SJSA1 (cell line): ENCODE data around the gene HSPA14. TPM values are rescaled to one million over a fixed set of nuclear protein-coding genes. Genes with fewer than 3 reads are reported as not detected.
A peak's percentile ranks its signal among the peaks of the same experiment; 100 is the strongest.
"Not testable (repeated sequence)": the region's sequence is repeated elsewhere in the genome, so short reads cannot be mapped to it uniquely, and the experiment has no call there.

Source experiments
- DNase-seq, 2 experiments: peaks; one replicate each; pipeline ENCODE4 v3.0.0-alpha.2; 2015 to 2020; ENCODE audit warnings: low spot score in 2 of 2, low read depth in 1 of 2
- H3K27ac ChIP-seq: fragments of 250-450 bp; sonication (Bioruptor Pico); 2 replicates; pipeline ENCODE4 v1.5.1; 2020; ENCODE audit warnings: mild to moderate bottlenecking, moderate library complexity
- H3K27me3 ChIP-seq: fragments of 250-450 bp; sonication (Bioruptor Pico); replicated peaks from 2 replicates; pipeline ENCODE4 v1.5.1; 2020; ENCODE audit warnings: mild to moderate bottlenecking, moderate library complexity
- H3K36me3 ChIP-seq: fragments of 250-450 bp; sonication (Bioruptor Pico); 2 replicates; pipeline ENCODE4 v1.5.1; 2020; ENCODE audit warnings: mild to moderate bottlenecking
- H3K4me1 ChIP-seq: fragments of 250-450 bp; sonication (Bioruptor Pico); replicated peaks from 2 replicates; pipeline ENCODE4 v1.6.1; 2021; ENCODE audit warnings: mild to moderate bottlenecking
- H3K4me3 ChIP-seq: fragments of 250-450 bp; sonication (Bioruptor Pico); 2 replicates; pipeline ENCODE4 v1.5.1; 2020; ENCODE audit warnings: mild to moderate bottlenecking
- H3K9me3 ChIP-seq: fragments of 250-450 bp; sonication (Bioruptor Pico); replicated peaks from 2 replicates; pipeline ENCODE4 v1.5.1; 2020; ENCODE audit warnings: mild to moderate bottlenecking
- total RNA-seq: library from RNA; depleted of rRNA; stranded (reverse); fragments of >200 nt; shearing (Covaris generic); gene quantifications from 2 replicates; pipeline ENCODE4 v1.2.3, GENCODE V29; 2014; rRNA removed

The HSPA14 gene, protein sequence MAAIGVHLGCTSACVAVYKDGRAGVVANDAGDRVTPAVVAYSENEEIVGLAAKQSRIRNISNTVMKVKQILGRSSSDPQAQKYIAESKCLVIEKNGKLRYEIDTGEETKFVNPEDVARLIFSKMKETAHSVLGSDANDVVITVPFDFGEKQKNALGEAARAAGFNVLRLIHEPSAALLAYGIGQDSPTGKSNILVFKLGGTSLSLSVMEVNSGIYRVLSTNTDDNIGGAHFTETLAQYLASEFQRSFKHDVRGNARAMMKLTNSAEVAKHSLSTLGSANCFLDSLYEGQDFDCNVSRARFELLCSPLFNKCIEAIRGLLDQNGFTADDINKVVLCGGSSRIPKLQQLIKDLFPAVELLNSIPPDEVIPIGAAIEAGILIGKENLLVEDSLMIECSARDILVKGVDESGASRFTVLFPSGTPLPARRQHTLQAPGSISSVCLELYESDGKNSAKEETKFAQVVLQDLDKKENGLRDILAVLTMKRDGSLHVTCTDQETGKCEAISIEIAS
- total RNA-seq = 36.5 and 40.4 TPM in 2 replicates

- Histone ChIP-seq H3K4me3 (peak within 1 kb of the TSS; percentile 93), H3K27ac (peak within 1 kb of the TSS; percentile 93), H3K36me3 (peaks cover 40% of the 10 kb centered on the region), H3K27me3 (no peaks in the 10 kb centered on the region), H3K9me3 (no peaks in the 10 kb centered on the region), H3K4me1 (peaks cover 10% of the 10 kb centered on the region)
- DNase-seq = peak; percentile 98 to 100
Measured at GRCh38 chr10:14837757-14838581, at the start of gene HSPA14, which contains the start of the genes CDNF and MSANTD7. Gene HSPA14, plus strand, starts transcription at chr10:14838306. Its CDS starts 97 bp downstream, at chr10:14838403. Gene CDNF, minus strand, starts transcription at chr10:14838037. Its CDS starts 91 bp downstream, at chr10:14837946. Gene MSANTD7, plus strand, starts transcription at chr10:14838306. Its CDS starts 3,979 bp downstream, at chr10:14842285.

DNA sequence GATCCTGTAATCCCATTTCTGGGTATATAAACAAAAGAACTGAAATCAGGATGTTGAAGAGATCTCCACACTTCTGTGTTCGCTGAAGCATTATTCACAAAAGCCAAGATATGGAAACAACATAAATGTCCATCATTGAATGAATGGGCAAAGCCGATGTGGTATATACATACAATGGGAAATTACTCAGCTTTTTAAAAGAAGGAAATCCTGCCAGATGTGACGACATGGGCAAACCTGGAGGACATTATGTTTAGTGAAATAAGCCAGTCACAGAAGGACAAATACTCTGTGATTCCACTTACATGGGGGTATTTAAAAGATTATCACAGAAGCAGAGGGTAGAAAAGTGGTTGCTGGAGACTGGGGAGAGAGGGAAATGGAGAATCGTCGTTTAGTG, 39.5 kb upstream of the HSPA14 start:
- H3K27me3 ChIP-seq = no peaks in the 10 kb centered on the region; the same call in 1 of the 2 replicates
- DNase-seq = no peak
- H3K36me3 ChIP-seq = no peaks in the 10 kb centered on the region
- H3K4me3 ChIP-seq = no peak overlapping the region
- H3K4me1 ChIP-seq = no peaks in the 10 kb centered on the region
- no peaks in the 10 kb centered on the region for H3K9me3 ChIP-seq
- no peak overlapping the region for H3K27ac ChIP-seq

DNA sequence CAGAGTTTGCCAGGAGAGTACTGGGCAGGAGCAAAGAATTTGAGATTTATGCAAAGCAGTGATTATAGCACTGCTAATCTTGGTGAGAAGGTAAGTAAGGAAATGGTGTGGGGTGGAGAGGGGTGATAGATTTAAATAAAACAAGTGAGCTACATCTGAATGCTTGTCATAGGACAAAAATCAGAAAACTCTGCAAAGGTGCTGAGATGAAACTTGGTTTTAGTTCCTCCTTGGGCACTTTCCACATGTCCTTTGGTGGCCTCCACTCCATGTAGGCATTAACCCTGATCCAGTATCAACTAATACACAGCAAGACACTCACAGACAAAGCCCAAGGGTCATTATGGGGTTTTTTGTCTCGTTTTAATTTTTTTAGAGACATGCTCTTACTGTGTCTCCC, 37.7 kb upstream of the HSPA14 start:
- H3K9me3 ChIP-seq = no peaks in the 10 kb centered on the region
- no peak overlapping the region for H3K4me3 ChIP-seq
- H3K27me3 ChIP-seq = no peaks in the 10 kb centered on the region; the same call in 1 of the 2 replicates
- no peaks in the 10 kb centered on the region for H3K4me1 ChIP-seq
- DNase-seq = no peak
- no peaks in the 10 kb centered on the region for H3K36me3 ChIP-seq
- no peak overlapping the region for H3K27ac ChIP-seq

- no peaks in the 10 kb centered on the region for H3K36me3 ChIP-seq
- no peaks in the 10 kb centered on the region for H3K4me1 ChIP-seq
- H3K4me3 ChIP-seq = no peak overlapping the region
- no peak for DNase-seq
- H3K27me3 ChIP-seq = no peaks in the 10 kb centered on the region; the same call in 1 of the 2 replicates
- H3K9me3 ChIP-seq = no peaks in the 10 kb centered on the region
- no peak overlapping the region for H3K27ac ChIP-seq
Measured at GRCh38 chr10:14801723-14802122, 36.4 kb upstream of the HSPA14 start.

DNA sequence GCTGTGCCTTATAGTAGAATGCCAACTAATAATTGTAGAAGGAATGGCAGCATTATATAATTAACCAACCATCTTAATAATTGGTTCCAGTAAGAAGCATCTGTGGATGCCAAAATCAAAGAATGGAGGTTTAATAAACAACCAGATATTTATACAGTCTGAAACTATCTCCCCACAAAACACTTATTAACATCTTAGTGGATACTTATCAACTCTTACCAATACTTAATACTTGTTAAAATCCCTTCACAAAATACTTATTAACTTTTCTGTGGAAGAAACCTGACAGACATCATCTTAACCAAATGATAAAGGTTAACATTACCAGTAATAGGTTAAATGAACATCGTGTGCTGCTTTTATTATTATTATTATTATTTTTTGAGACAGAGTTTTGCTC, 34.3 kb upstream of the HSPA14 start:
- Histone ChIP-seq H3K4me3 (no peak overlapping the region), H3K9me3 (no peaks in the 10 kb centered on the region), H3K27ac (no peak overlapping the region), H3K27me3 (no peaks in the 10 kb centered on the region; the same call in 1 of the 2 replicates), H3K4me1 (no peaks in the 10 kb centered on the region), H3K36me3 (no peaks in the 10 kb centered on the region)
- no peak for DNase-seq

DNA sequence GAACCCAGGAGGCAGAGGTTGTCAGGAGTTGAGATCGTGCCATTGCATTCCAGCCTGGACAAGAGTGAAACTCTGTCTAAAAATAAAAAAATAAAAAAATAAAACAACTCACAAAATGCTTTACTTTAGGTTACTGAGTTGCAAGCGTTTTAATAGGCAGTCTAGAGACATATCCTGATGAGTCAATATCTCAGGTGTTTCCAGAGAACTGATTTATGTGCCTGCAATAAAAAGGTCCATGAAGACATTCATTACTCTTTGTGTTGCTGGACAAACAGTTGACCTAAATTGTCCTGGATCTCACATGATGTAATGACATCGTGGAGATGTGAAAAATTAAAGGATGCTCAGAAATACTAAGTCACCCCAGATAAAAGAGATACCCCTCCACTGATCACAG, 31.8 kb upstream of the HSPA14 start:
- Histone ChIP-seq H3K27ac (no peak overlapping the region), H3K4me3 (no peak overlapping the region), H3K9me3 (no peaks in the 10 kb centered on the region), H3K4me1 (no peaks in the 10 kb centered on the region), H3K27me3 (no peaks in the 10 kb centered on the region), H3K36me3 (no peaks in the 10 kb centered on the region)
- DNase-seq = no peak

DNA sequence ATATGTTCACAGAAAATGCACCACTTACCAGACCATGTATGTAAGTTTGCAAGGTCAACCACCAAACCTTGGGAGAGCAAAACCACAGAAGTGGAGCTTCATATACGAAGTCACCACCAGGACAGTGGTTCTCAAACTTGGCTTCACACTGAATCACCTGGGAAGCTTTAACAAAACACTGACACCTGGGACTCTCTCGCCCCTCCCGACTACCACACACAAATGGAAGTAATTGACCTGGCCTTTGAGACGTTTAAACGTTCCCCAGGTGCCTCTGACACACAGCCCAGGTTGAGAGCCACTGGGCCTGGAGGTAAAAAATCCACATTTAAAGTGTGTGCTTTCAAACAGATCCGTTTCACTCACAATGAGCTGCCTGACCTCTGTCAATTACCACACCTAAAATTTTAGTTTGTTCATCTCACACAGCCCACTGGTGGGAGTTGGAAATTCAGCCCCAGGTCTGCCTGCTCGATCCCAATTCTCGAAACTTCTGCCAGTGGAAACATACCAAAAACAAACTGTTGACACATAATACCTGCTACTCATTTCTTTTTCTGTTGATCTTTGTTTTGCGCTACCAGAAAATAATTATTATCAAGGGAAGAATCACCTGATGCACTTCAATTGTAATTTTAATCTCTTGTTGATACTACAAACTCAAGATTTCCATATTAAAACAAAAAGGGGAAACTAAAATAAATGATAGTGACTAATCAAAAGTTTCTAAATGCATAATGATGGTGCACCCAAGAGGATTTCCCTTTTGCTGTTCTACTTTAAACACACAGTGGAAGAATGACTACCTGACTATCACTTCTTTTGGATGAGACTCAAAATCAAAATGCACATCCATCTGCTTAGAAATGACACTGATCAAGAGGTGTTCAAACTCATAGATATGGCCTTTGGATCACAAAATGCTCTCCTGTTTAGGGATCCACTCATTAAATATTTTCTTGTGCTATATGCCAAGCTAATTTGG, 26.8 kb upstream of the HSPA14 start:
- Histone ChIP-seq H3K9me3 (no peaks in the 10 kb centered on the region), H3K4me1 (no peaks in the 10 kb centered on the region), H3K27ac (no peak overlapping the region), H3K27me3 (no peaks in the 10 kb centered on the region), H3K36me3 (no peaks in the 10 kb centered on the region), H3K4me3 (no peak overlapping the region)
- no peak for DNase-seq

- Histone ChIP-seq H3K9me3 (no peaks in the 10 kb centered on the region), H3K4me3 (no peak overlapping the region), H3K27ac (no peak overlapping the region), H3K36me3 (no peaks in the 10 kb centered on the region), H3K4me1 (no peaks in the 10 kb centered on the region), H3K27me3 (no peaks in the 10 kb centered on the region)
- no peak for DNase-seq
Measured at GRCh38 chr10:14812271-14812670, 25.8 kb upstream of the HSPA14 start.

DNA sequence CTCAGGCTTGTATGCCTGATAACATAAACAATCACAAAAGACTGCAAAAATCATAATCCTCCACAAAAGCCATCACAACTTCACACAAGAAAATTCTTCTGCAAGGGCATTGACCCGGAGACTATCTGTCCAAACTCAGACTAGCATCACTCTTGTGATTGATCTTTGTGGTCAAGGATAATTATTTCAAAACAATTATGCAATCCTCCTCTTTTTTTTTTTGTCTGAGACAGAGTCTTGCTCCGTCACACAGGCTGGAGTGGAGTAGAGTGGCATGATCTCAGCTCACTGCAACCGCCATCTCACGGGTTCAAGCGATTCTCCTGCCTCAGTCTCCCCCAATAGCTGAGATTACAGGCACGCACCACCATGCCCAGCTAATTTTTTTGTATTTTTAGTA, 22.4 kb upstream of the HSPA14 start:
- no peaks in the 10 kb centered on the region for H3K36me3 ChIP-seq
- peaks cover 11% of the 10 kb centered on the region for H3K4me1 ChIP-seq
- no peaks in the 10 kb centered on the region for H3K9me3 ChIP-seq
- no peak for DNase-seq
- no peak overlapping the region for H3K4me3 ChIP-seq
- no peak overlapping the region for H3K27ac ChIP-seq
- no peaks in the 10 kb centered on the region for H3K27me3 ChIP-seq

DNA sequence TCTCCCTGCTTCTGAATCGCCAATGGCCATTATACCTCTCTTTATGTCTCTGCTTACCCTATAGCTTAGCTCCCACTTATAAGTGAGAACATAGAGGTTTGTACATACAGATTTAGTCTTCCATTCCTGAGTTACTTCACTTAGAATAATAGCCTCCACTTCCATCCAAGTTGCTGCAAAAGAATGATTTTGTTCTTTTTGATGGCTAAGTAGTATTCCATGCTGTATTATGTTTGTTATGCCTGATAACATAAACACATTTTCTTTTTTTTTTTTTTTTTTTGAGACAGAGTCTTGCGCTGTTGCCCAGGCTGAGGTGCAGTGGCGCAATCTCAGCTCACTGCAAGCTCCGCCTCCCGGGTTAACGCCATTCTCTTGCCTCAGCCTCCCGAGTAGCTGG, 21.4 kb upstream of the HSPA14 start:
- not testable (repeated sequence) for H3K9me3 ChIP-seq, H3K27me3 ChIP-seq, H3K36me3 ChIP-seq, H3K4me3 ChIP-seq, DNase-seq, H3K27ac ChIP-seq
- H3K4me1 ChIP-seq = peaks cover 13% of the 10 kb centered on the region

- peak overlapping the region; percentile 80 for H3K27ac ChIP-seq
Measured at GRCh38 chr10:14820010-14820774, 17.9 kb upstream of the HSPA14 start.

GRCh38 chr10:14820775-14821154, 17.3 kb upstream of the HSPA14 start:
- no peaks in the 10 kb centered on the region for H3K9me3 ChIP-seq
- H3K27ac ChIP-seq = peak overlapping the region; percentile 80
- H3K4me1 ChIP-seq = peaks cover 13% of the 10 kb centered on the region
- DNase-seq = no peak
- H3K4me3 ChIP-seq = no peak overlapping the region
- H3K27me3 ChIP-seq = no peaks in the 10 kb centered on the region
- no peaks in the 10 kb centered on the region for H3K36me3 ChIP-seq

More at GRCh38 chr10:14820010-14820774, 17.9 kb upstream of the HSPA14 start:
- Histone ChIP-seq H3K4me3 (no peak overlapping the region), H3K36me3 (no peaks in the 10 kb centered on the region), H3K9me3 (no peaks in the 10 kb centered on the region), H3K4me1 (peaks cover 13% of the 10 kb centered on the region), H3K27me3 (no peaks in the 10 kb centered on the region)
- peak; percentile 76 to 79 for DNase-seq
